ENCODE data around the gene STOML1.

GRCh38 chr15:73932381-73933191 is 59.5 kb downstream of the STOML1 start:
- TF ChIP-seq EZH2 (IDR thresholded peaks at IDR 0.05; ENCODE audit: borderline replicate concordance, low read length): no peak
- TF ChIP-seq CTCF (IDR thresholded peaks at IDR 0.05; ENCODE audit: low read length): no peak
